Keratinocyte (primary cell): ENCODE measurements around the gene LMO2.

Experiments
- CTCF ChIP-seq, 3 experiments: IDR thresholded peaks in 1 of 3; conservative IDR thresholded peaks in 1 of 3; optimal IDR thresholded peaks in 1 of 3; 2 replicates in 2 of 3; 3 replicates in 1 of 3; pipeline versions ENCODE3 to v1.5.1; 2011; ENCODE audit warnings: low read length in 3 of 3, mild to moderate bottlenecking in 3 of 3, moderate library complexity in 2 of 3, control low read depth in 1 of 3, inconsistent platforms in 1 of 3; ENCODE audit not compliant: insufficient read depth in 2 of 3; ENCODE audit errors: extremely low read depth in 1 of 3
- EZH2 ChIP-seq: IDR thresholded peaks from one replicate; pipeline ENCODE4 v1.6.1; 2012; ENCODE audit warnings: inconsistent platforms, mild to moderate bottlenecking, low read length, moderate library complexity

GRCh38 chr11:33825854-33826560 is 65.9 kb downstream of the LMO2 start:
- TF ChIP-seq EZH2 (no peak), CTCF (optimal IDR thresholded peaks at IDR 0.05 in 1 of 3, IDR thresholded peaks at IDR 0.05 in 1 of 3, conservative IDR thresholded peaks at IDR 0.05 in 1 of 3; ENCODE audit: extremely low read depth in 1 of 3, insufficient read depth in 2 of 3, low read length in 3 of 3) (no peak)
